Measurements from ENCODE around the gene GABRR3.

The GABRR3 gene

GRCh38 chr3:98035208-98035607 is at the start of gene GABRR3:
GABRR3 (minus strand) TSS chr3:98035315; CDS start chr3:98034987, 328 bp downstream.
- DNase-seq (ENCODE audit: low read depth in 1 of 2, low spot score in 1 of 2) = no peak
- in situ Hi-C loops (cut with HindIII; ENCODE audit: low pct_unique_long_range_greater_than_20kb, low sequenced_read_pairs) = no loop called here
- TF ChIP-seq JUND (IDR thresholded peaks at IDR 0.05; ENCODE audit: low read depth) = no peak

DNA sequence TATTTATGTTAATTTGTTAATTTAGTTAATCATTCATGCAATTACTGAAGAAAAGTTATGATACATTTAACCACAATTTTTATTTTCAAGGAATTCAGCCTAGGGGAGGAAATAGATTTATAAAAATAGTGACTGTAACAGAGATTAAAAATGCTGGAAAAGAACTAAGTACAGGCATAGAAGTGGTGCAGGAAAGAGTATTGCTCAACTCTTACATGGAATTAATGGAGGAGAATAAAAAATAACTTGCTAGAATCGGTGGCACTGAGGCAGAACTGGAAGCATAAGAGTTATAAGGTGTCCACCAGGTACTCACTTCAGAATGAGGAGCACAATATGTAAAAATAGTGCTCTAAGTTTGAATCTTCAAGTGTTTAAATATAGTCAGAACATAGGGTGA is 38.4 kb upstream of the GABRR3 start:
- TF ChIP-seq JUND (IDR thresholded peaks at IDR 0.05; ENCODE audit: low read depth) = no peak
- in situ Hi-C loops (cut with HindIII; ENCODE audit: low pct_unique_long_range_greater_than_20kb, low sequenced_read_pairs) = no loop called here
- no peak for DNase-seq (ENCODE audit: low read depth in 1 of 2, low spot score in 1 of 2)

- in situ Hi-C loops (cut with HindIII; ENCODE audit: low pct_unique_long_range_greater_than_20kb, low sequenced_read_pairs) = no loop called here
- no peak for DNase-seq (ENCODE audit: low read depth in 1 of 2, low spot score in 1 of 2)
- TF ChIP-seq JUND (IDR thresholded peaks at IDR 0.05; ENCODE audit: low read depth) = no peak
These were observed 35.7 kb upstream of the GABRR3 start for GRCh38 chr3:98070840-98071239.

GRCh38 chr3:98068824-98069223 is 33.7 kb upstream of the GABRR3 start:
- DNase-seq (ENCODE audit: low read depth in 1 of 2, low spot score in 1 of 2) = no peak
- in situ Hi-C loops (cut with HindIII; ENCODE audit: low pct_unique_long_range_greater_than_20kb, low sequenced_read_pairs) = no loop called here
- no peak for TF ChIP-seq JUND (IDR thresholded peaks at IDR 0.05; ENCODE audit: low read depth)

DNA sequence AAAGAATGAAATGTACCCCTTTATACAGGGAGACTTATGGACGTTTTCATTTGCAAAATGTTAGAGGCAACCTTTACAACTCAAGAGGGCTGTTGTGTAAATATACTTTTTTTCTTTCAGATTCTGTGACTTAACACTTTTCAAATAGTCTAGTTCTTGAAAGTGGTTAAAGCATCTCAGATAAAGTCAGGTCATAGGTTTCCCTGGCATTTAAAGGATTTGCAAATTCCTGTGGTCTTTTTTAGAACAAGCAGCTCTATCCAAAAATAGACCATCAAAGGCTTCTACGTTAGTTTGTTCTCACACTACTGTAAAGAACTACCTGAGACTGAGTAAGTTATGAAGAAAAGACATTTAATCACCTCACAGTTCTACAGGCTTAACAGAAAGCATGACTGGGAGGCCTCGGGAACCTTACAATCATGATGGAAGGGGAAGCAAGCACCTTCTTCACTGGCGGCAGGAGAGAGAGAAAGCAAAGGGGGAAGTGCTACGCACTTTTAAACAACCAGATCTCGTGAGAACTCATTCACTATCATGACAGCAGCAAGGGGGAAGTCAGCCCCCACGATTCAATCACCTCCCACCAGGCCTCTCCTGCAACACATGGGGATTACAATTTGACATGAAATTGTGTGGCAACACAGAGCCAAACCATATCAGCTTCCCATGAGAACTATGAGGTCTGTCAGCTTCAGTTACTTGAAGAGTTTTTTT is 23.3 kb upstream of the GABRR3 start:
- in situ Hi-C loops (cut with HindIII; ENCODE audit: low pct_unique_long_range_greater_than_20kb, low sequenced_read_pairs) = no loop called here
- DNase-seq (ENCODE audit: low read depth in 1 of 2, low spot score in 1 of 2) = no peak
- no peak for TF ChIP-seq JUND (IDR thresholded peaks at IDR 0.05; ENCODE audit: low read depth)

DNA sequence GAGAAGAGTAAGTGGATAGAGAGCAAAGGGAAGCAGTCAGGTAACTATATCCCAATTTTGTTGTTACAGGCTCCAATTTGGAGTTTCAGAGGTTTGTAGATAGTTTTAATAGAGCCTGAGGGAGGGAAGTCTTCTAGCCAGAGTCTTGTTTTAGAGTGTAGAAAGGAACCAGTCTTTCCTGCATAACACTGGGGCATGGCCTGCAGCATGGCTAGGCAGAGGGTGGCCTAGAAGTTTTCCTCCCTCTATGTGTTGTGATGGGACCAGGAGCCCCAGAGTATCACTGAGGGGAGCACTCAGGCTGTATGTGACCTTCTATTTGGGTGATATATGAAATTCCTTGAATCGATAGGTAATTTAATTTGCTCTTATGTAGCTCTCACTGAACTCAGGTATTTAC is 22.5 kb upstream of the GABRR3 start:
- no peak for TF ChIP-seq JUND (IDR thresholded peaks at IDR 0.05; ENCODE audit: low read depth)
- DNase-seq (ENCODE audit: low read depth in 1 of 2, low spot score in 1 of 2) = no peak
- in situ Hi-C loops (cut with HindIII; ENCODE audit: low pct_unique_long_range_greater_than_20kb, low sequenced_read_pairs) = no loop called here

DNA sequence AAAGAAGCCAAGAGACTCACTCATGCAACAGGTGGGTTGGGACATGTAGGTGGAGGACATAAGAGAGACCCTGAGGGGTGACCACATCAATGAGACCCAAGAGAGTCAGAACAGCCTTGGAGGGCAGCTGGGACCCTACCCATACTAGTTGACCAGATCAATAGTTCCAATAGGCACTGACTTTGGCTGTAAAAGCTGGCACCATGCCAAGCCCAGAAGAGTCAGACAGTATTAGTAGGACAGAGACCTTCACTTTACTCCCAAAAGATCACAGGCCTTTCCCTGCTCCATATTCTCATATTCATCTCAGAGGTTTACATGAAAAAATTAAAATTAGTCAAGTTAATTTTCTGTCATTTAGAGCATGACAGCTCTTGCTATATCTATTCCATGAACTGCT is 20.9 kb upstream of the GABRR3 start:
- TF ChIP-seq JUND (IDR thresholded peaks at IDR 0.05; ENCODE audit: low read depth) = no peak
- DNase-seq (ENCODE audit: low read depth in 1 of 2, low spot score in 1 of 2) = no peak
- in situ Hi-C loops (cut with HindIII; ENCODE audit: low pct_unique_long_range_greater_than_20kb, low sequenced_read_pairs) = no loop called here

- no peak for DNase-seq (ENCODE audit: low read depth in 1 of 2, low spot score in 1 of 2)
- TF ChIP-seq JUND (IDR thresholded peaks at IDR 0.05; ENCODE audit: low read depth) = no peak
- in situ Hi-C loops (cut with HindIII; ENCODE audit: low pct_unique_long_range_greater_than_20kb, low sequenced_read_pairs) = no loop called here
These were observed 14.2 kb upstream of the GABRR3 start for GRCh38 chr3:98049271-98049670.

DNA sequence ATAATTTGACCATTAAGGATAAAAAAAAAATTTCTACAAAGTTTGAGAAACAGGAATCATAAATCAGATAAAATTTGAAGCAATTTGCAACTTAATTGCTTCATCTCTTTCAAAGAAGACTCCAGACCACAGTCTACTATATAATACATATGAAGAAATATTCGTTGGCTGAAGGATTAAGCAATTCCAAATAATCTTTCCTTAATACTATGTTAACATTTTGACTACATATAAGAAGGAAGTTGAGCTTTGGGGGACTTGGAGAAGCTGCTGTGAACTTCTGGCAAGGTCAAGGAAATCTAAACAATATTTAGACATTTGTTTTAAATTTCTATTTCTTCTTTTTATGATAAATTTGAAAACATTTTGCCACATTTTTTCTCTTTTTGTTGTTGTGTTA is 13.5 kb upstream of the GABRR3 start:
- in situ Hi-C loops (cut with HindIII; ENCODE audit: low pct_unique_long_range_greater_than_20kb, low sequenced_read_pairs) = no loop called here
- no peak for DNase-seq (ENCODE audit: low read depth in 1 of 2, low spot score in 1 of 2)
- TF ChIP-seq JUND (IDR thresholded peaks at IDR 0.05; ENCODE audit: low read depth) = no peak

DNA sequence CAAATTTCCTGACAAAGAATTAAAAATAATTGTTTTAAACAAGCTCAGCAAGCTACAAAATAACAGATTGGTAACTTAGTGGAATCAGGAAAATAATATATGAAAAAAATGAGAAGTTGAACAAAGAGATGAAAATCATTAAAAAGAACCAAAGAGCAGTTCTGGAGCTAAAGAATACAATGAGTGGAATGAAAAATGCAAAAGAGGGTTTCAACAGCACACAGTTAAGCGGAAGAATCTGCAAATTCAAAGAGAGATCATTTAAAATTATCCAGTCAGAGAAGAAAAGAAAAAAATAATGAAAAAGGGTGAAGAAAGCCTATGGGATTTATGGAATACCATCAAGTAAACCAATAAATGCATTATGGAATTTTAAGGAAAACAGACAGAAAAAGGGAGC is 6.2 kb upstream of the GABRR3 start:
- DNase-seq (ENCODE audit: low read depth in 1 of 2, low spot score in 1 of 2) = no peak
- TF ChIP-seq JUND (IDR thresholded peaks at IDR 0.05; ENCODE audit: low read depth) = no peak
- in situ Hi-C loops (cut with HindIII; ENCODE audit: low pct_unique_long_range_greater_than_20kb, low sequenced_read_pairs) = no loop called here

DNA sequence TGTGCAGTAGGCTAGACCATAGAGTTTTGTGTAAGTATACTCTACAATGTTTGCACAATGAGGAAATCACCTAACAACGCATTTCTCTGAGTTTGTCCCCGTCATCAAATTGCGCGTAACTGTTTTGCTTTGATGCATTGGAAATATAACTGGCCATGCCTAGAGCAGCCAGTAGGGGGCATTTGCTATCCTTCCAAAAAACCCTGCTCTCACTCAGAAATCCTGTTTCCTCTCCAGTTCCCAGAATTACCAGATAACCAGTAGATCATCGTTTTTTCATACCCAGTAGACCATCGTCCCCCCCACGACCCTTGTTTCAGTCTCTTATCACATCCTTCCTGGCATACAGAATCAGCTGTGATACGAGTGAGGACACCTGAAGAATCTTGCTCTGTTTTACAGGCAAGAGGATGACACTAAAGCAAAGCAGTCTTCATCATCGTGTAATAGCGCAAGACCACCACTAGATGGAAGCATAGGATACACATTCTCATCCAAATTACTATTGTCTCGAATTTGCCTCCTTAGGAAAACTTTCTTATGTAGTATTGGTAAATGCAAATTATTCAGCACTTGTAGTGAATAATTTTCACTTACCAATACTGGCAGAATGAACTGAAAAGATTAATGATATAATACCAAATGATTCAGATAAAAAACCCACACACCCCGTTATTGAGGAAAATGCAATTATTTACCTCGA is 4.4 kb upstream of the GABRR3 start:
- in situ Hi-C loops (cut with HindIII; ENCODE audit: low pct_unique_long_range_greater_than_20kb, low sequenced_read_pairs) = no loop called here
- peak; percentile 4 to 91 for DNase-seq (ENCODE audit: low read depth in 1 of 2, low spot score in 1 of 2)
- no peak for TF ChIP-seq JUND (IDR thresholded peaks at IDR 0.05; ENCODE audit: low read depth)

DNA sequence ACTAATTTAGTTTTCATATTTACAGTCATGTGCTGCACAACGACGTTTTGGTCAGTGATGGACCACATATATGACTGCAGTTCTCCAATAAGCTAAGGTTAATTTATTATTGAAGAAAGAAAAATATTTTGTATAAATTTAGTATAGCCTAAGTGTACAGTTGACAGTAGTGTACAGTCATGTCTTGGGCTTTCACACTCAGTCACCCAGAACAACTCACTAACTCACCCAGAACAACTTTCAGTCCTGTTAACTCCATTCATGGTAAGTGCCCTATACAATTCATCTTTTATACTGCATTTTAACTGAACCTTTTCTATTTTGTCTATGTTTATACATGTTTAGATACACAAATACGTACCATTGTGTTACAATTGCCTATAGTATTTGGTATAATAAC is 3.8 kb upstream of the GABRR3 start:
- no peak for DNase-seq (ENCODE audit: low read depth in 1 of 2, low spot score in 1 of 2)
- no peak for TF ChIP-seq JUND (IDR thresholded peaks at IDR 0.05; ENCODE audit: low read depth)
- in situ Hi-C loops (cut with HindIII; ENCODE audit: low pct_unique_long_range_greater_than_20kb, low sequenced_read_pairs) = no loop called here

- no peak for DNase-seq (ENCODE audit: low read depth in 1 of 2, low spot score in 1 of 2)
- in situ Hi-C loops (cut with HindIII; ENCODE audit: low pct_unique_long_range_greater_than_20kb, low sequenced_read_pairs) = no loop called here
- no peak for TF ChIP-seq JUND (IDR thresholded peaks at IDR 0.05; ENCODE audit: low read depth)
These were observed 3.2 kb upstream of the GABRR3 start for GRCh38 chr3:98038286-98038685.
